ENCODE results near the gene TBC1D14. TPM values are rescaled to one million over a fixed set of nuclear protein-coding genes. Genes with fewer than 3 reads are reported as not detected.
"Not testable (repeated sequence)": the region's sequence is repeated elsewhere in the genome, so short reads cannot be mapped to it uniquely, and the experiment has no call there.

The TBC1D14 gene
- total RNA-seq, 1 donor = 39.4 TPM

- H3K36me3 ChIP-seq (ENCODE audit: insufficient read depth, low read length) = no peaks in the 10 kb centered on the region
- H4K20me1 ChIP-seq (ENCODE audit: insufficient read depth, low read length) = no peaks in the 10 kb centered on the region
- no peak overlapping the region for H3K4me3 ChIP-seq (ENCODE audit: insufficient read depth, low read length)
- H3K4me2 ChIP-seq (ENCODE audit: insufficient read depth, low read length) = no peak overlapping the region
- no peaks in the 10 kb centered on the region for H3K79me2 ChIP-seq (ENCODE audit: insufficient read depth, low read length)
- no peak overlapping the region for H2AFZ ChIP-seq (ENCODE audit: low read length)
- H3K27ac ChIP-seq (ENCODE audit: low read depth, low read length) = no peak overlapping the region
- DNase-seq (ENCODE audit: insufficient read length, low spot score, missing footprints) = no peak
- no peak for TF ChIP-seq CTCF (IDR thresholded peaks at IDR 0.05; ENCODE audit: extremely low read depth, low read depth, low read length)
- peaks cover 2% of the 10 kb centered on the region for H3K9me3 ChIP-seq (ENCODE audit: low read depth, low read length)
- H3K27me3 ChIP-seq (ENCODE audit: insufficient read depth, low read length) = peaks cover 4% of the 10 kb centered on the region
- no peaks in the 10 kb centered on the region for H3K4me1 ChIP-seq (ENCODE audit: insufficient read depth, low read length)
Measured at GRCh38 chr4:7077371-7077770, 167.7 kb downstream of the TBC1D14 start.

DNA sequence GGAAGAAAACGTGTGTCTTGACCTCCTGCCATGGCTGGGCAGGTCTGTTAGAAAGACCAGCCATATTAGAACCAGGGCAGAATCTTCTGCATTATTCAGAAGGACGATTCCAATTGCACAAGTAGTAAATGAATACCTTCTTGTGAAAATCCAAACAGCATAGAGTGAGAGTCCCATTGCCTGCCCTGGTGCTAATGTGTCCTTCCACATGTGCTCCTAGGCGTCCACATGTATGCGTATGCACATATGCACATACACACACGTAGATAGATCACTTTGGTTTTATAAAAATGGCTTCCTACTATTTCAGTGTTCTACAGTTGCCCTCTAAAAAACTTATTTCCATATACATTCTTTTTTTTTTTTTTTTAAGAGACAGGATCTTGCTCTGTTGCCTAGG is 168.4 kb downstream of the TBC1D14 start:
- no peak for TF ChIP-seq CTCF (IDR thresholded peaks at IDR 0.05; ENCODE audit: extremely low read depth, low read depth, low read length)
- H3K4me1 ChIP-seq (ENCODE audit: insufficient read depth, low read length) = no peaks in the 10 kb centered on the region

GRCh38 chr4:7079483-7079882 is 169.9 kb downstream of the TBC1D14 start:
- not testable (repeated sequence) for H3K4me1 ChIP-seq (ENCODE audit: insufficient read depth, low read length); H4K20me1 ChIP-seq (ENCODE audit: insufficient read depth, low read length); H3K36me3 ChIP-seq (ENCODE audit: insufficient read depth, low read length); H2AFZ ChIP-seq (ENCODE audit: low read length); H3K79me2 ChIP-seq (ENCODE audit: insufficient read depth, low read length); H3K27ac ChIP-seq (ENCODE audit: low read depth, low read length); H3K4me2 ChIP-seq (ENCODE audit: insufficient read depth, low read length); H3K9me3 ChIP-seq (ENCODE audit: low read depth, low read length); DNase-seq (ENCODE audit: insufficient read length, low spot score, missing footprints); H3K27me3 ChIP-seq (ENCODE audit: insufficient read depth, low read length); H3K4me3 ChIP-seq (ENCODE audit: insufficient read depth, low read length)

More for the DNA sequence above, 168.4 kb downstream of the TBC1D14 start:
- H4K20me1 ChIP-seq (ENCODE audit: insufficient read depth, low read length) = no peaks in the 10 kb centered on the region
- H3K27me3 ChIP-seq (ENCODE audit: insufficient read depth, low read length) = peaks cover 4% of the 10 kb centered on the region
- no peaks in the 10 kb centered on the region for H3K36me3 ChIP-seq (ENCODE audit: insufficient read depth, low read length)
- no peak overlapping the region for H3K4me3 ChIP-seq (ENCODE audit: insufficient read depth, low read length)
- no peak for DNase-seq (ENCODE audit: insufficient read length, low spot score, missing footprints)
- H2AFZ ChIP-seq (ENCODE audit: low read length) = no peak overlapping the region
- H3K9me3 ChIP-seq (ENCODE audit: low read depth, low read length) = peaks cover 2% of the 10 kb centered on the region
- H3K27ac ChIP-seq (ENCODE audit: low read depth, low read length) = no peak overlapping the region
- H3K4me2 ChIP-seq (ENCODE audit: insufficient read depth, low read length) = no peak overlapping the region
- H3K79me2 ChIP-seq (ENCODE audit: insufficient read depth, low read length) = no peaks in the 10 kb centered on the region

GRCh38 chr4:7079909-7080308 is 170.3 kb downstream of the TBC1D14 start:
- H3K27ac ChIP-seq (ENCODE audit: low read depth, low read length); H3K36me3 ChIP-seq (ENCODE audit: insufficient read depth, low read length); H3K4me2 ChIP-seq (ENCODE audit: insufficient read depth, low read length): not testable (repeated sequence)

More at GRCh38 chr4:7079909-7080308, 170.3 kb downstream of the TBC1D14 start:
- not testable (repeated sequence) for H3K27me3 ChIP-seq (ENCODE audit: insufficient read depth, low read length); H4K20me1 ChIP-seq (ENCODE audit: insufficient read depth, low read length); H3K79me2 ChIP-seq (ENCODE audit: insufficient read depth, low read length); H3K4me3 ChIP-seq (ENCODE audit: insufficient read depth, low read length); H3K4me1 ChIP-seq (ENCODE audit: insufficient read depth, low read length); H2AFZ ChIP-seq (ENCODE audit: low read length); H3K9me3 ChIP-seq (ENCODE audit: low read depth, low read length); DNase-seq (ENCODE audit: insufficient read length, low spot score, missing footprints)

Other genes with a start within 250 kb of the TBC1D14 start
- 0.29 and 0.36 TPM in 2 replicates for gene S100P, start 215.9 kb upstream of the TBC1D14 start, total RNA-seq
- gene MRFAP1L1, start 200.0 kb upstream of the TBC1D14 start, total RNA-seq = 38.0 and 39.2 TPM in 2 replicates
- gene BLOC1S4, start 193.7 kb upstream of the TBC1D14 start, total RNA-seq = 10.0 and 10.9 TPM in 2 replicates
- 23.9 and 25.0 TPM in 2 replicates for gene KIAA0232, start 127.1 kb upstream of the TBC1D14 start, total RNA-seq
- 12.7 and 13.0 TPM in 2 replicates for gene TADA2B, start 133.5 kb downstream of the TBC1D14 start, total RNA-seq
- 10.3 and 21.0 TPM in 2 replicates for gene GRPEL1, start 158.2 kb downstream of the TBC1D14 start, total RNA-seq

All from osteoblast (primary cell).